Ovary (tissue), 9 donors: ENCODE measurements around the gene ARHGAP10. TPM values are rescaled to one million over a fixed set of nuclear protein-coding genes. Genes with fewer than 3 reads are reported as not detected.

ENCODE experiments used
- DNase-seq, 5 donors: peaks; one replicate each; pipeline ENCODE4 v3.0.0-alpha.2; 2019 to 2020
- H3K27ac ChIP-seq, 2 donors: fragments of 200-600 bp; one replicate each; pipeline versions ENCODE4 v1.5.1 to v1.8.0; 2019 to 2022
- H3K27me3 ChIP-seq: fragments of 200-600 bp; one replicate; pipeline ENCODE4 v1.8.0; 2022
- H3K36me3 ChIP-seq: fragments of 200-600 bp; sonication (generic); one replicate; pipeline ENCODE4 v1.5.1; 2019
- H3K4me1 ChIP-seq: one replicate; pipeline ENCODE4 v1.8.1; 2013; ENCODE audit warnings: mild to moderate bottlenecking, moderate library complexity; ENCODE audit not compliant: insufficient read depth
- H3K4me3 ChIP-seq: fragments of 200-600 bp; sonication (generic); one replicate; pipeline ENCODE4 v1.5.1; 2017
- H3K9me3 ChIP-seq, 2 donors: fragments of 200-600 bp in 1 of 2; sonication (generic) in 1 of 2; one replicate each; pipeline versions ENCODE4 v1.5.1 to v1.8.1; 2013 to 2019; ENCODE audit warnings: mild to moderate bottlenecking in 1 of 2, moderate library complexity in 1 of 2
- CTCF ChIP-seq, 3 donors: fragments of 450-650 bp in 2 of 3; fragments of 200-600 bp in 1 of 3; IDR thresholded peaks; one replicate each; pipeline versions ENCODE4 v1.5.1 to v1.8.0; 2016 to 2022; ENCODE audit warnings: antibody characterized with exemption in 3 of 3, mild to moderate bottlenecking in 1 of 3
- EP300 ChIP-seq: sonication (generic); formaldehyde crosslinking; IDR thresholded peaks from one replicate; pipeline ENCODE4 v1.6.1; 2017; ENCODE audit warnings: antibody characterized with exemption
- POLR2A ChIP-seq: fragments of 450-650 bp; IDR thresholded peaks from one replicate; pipeline ENCODE4 v1.6.1; 2017; ENCODE audit warnings: antibody characterized with exemption, mild to moderate bottlenecking, moderate library complexity
- WGBS, 3 donors: extraction: QIAGEN DNeasy Blood & Tissue Kit in 1 of 3; methylation state at CpG; one replicate each; pipeline versions ENCODE4 v1.1.5 to v1.1.7; 2013 to 2017; 5-methylcytosine and 5-hydroxymethylcytosine counted together
- intact Hi-C, 4 donors: fragments of 100-400 bp; cut with DNase I; formaldehyde crosslinking; loops; one replicate each; pipeline versions ENCODE4 v1.11.0 to v1.15.1; 2022 to 2023
- polyA plus RNA-seq, 2 donors: library from polyadenylated mRNA; stranded (reverse); fragments of 200-250 nt in 1 of 2; fragments of 350-450 nt in 1 of 2; fragmentation: Illumina TruSeq in 1 of 2; extraction: RNeasy Lipid Tissue Mini Kit (QIAGEN cat#74804) in 1 of 2; gene quantifications; one replicate each; pipeline ENCODE4 v1.2.3, GENCODE V29; 2013 to 2014
- total RNA-seq, 7 donors: library from RNA; depleted of rRNA in 2 of 7; stranded (reverse); fragments of >200 nt in 2 of 7; fragmentation: NEBNext Ultra II Directional in 3 of 7; extraction: Animal tissue kit (Norgen Biotek cat#: 25700) in 3 of 7; gene quantifications; one replicate each; pipeline versions ENCODE4 v1.1.0 to v1.2.4, GENCODE V29; 2016 to 2023
- donor health status: DM: no; HTN: no; CAD: no; lungs with moderate emphysema.
- donor health status: DM: no; HTN: no; CAD: no.
- donor health status: Bipolar disorder and iron deficiency.
- donor health status: DM: yes; HTN: yes; CAD: no.
- donor health status: DM: no; HTN: no; CAD: no.
- donor health status: DM: yes; HTN: yes; CAD: no.

ARHGAP10 gene
- total and polyA plus RNA-seq, 9 donors: 37.1 to 76.7 (median 63.8) TPM

GRCh38 chr4:147776716-147777115 lies 44.8 kb downstream of the ARHGAP10 start:
- Histone ChIP-seq H3K27ac (no peak overlapping the region), H3K4me3 (no peak overlapping the region), H3K27me3 (no peaks in the 10 kb centered on the region), H3K9me3 (no peaks in the 10 kb centered on the region), H3K36me3 (no peaks in the 10 kb centered on the region), H3K4me1 (peaks cover 23% of the 10 kb centered on the region)
- 96 to 97% (median 96%) methylated on average over 10 of the region's 10 CpGs for WGBS, 3 donors
- intact Hi-C loops: no loop called here
- TF ChIP-seq CTCF (IDR thresholded peaks at IDR 0.05) (no peak), EP300 (no peak), POLR2A (no peak)
- no peak for DNase-seq

- no peak overlapping the region for H3K27ac ChIP-seq
- H3K27me3 ChIP-seq: no peaks in the 10 kb centered on the region
- no peak overlapping the region for H3K4me3 ChIP-seq
- TF ChIP-seq CTCF (IDR thresholded peaks at IDR 0.05) (no peak), EP300 (no peak), POLR2A (no peak)
- H3K4me1 ChIP-seq: peaks cover 20% of the 10 kb centered on the region
- no peaks in the 10 kb centered on the region for H3K9me3 ChIP-seq
- no peaks in the 10 kb centered on the region for H3K36me3 ChIP-seq
- no peak for DNase-seq
- WGBS, 3 donors: 82 to 90% (median 86%) methylated on average over 5 of the region's 5 CpGs
- intact Hi-C loops: no loop called here
Observed at GRCh38 chr4:147777456-147778091, 45.7 kb downstream of the ARHGAP10 start.

- no peak overlapping the region for H3K4me3 ChIP-seq
- intact Hi-C loops: no loop called here
- peaks cover 17% of the 10 kb centered on the region for H3K4me1 ChIP-seq
- H3K9me3 ChIP-seq: no peaks in the 10 kb centered on the region
- no peaks in the 10 kb centered on the region for H3K27me3 ChIP-seq
- no peak for DNase-seq
- H3K36me3 ChIP-seq: no peaks in the 10 kb centered on the region
- no peak for TF ChIP-seq POLR2A
- TF ChIP-seq EP300: no peak
- no peak for TF ChIP-seq CTCF (IDR thresholded peaks at IDR 0.05)
- 95 to 97% (median 96%) methylated on average over 7 of the region's 7 CpGs for WGBS, 3 donors
- no peak overlapping the region for H3K27ac ChIP-seq
Observed at GRCh38 chr4:147778942-147779341, 47.1 kb downstream of the ARHGAP10 start.

- no peaks in the 10 kb centered on the region for H3K9me3 ChIP-seq
- H3K4me3 ChIP-seq: no peak overlapping the region
- no peaks in the 10 kb centered on the region for H3K27me3 ChIP-seq
- peaks cover 15% of the 10 kb centered on the region for H3K4me1 ChIP-seq
- DNase-seq: no peak
- TF ChIP-seq CTCF (IDR thresholded peaks at IDR 0.05): no peak
- no peak for TF ChIP-seq EP300
- TF ChIP-seq POLR2A: no peak
- no peaks in the 10 kb centered on the region for H3K36me3 ChIP-seq
- intact Hi-C loops: no loop called here
- H3K27ac ChIP-seq: no peak overlapping the region
Observed at GRCh38 chr4:147779451-147779850, 47.6 kb downstream of the ARHGAP10 start.
